ENCODE measurements around the gene C17orf114.
A peak's percentile ranks its signal among the peaks of the same experiment; 100 is the strongest.

C17orf114 gene

DNA sequence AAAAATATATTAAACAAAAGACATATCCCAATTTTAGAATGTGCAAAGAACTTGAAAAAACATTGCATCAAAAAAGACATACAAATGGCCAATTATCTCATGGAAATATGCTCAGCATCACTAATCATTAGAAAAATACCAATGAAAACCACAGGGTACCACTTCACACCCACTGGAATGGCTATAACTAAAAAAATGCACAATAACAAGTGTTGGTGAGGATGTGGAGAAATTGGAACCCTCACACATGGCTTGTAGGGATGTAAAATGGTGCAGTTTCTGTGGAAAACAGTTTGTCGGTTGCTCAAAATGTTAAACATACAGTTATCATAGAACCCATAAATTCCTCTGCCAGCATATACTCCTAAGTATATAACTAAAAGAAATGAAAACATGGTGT, 7.0 kb downstream of the C17orf114 start:
- H3K4me3 ChIP-seq (ENCODE audit: low read depth, low read length) = no peak overlapping the region
- no peaks in the 10 kb centered on the region for H3K9me3 ChIP-seq (ENCODE audit: control insufficient read depth, insufficient read depth, low read length)
- peaks cover 21% of the 10 kb centered on the region for H3K36me3 ChIP-seq (ENCODE audit: control insufficient read depth, insufficient read depth, low read length)
- peaks cover 4% of the 10 kb centered on the region for H3K4me1 ChIP-seq (ENCODE audit: control insufficient read depth, insufficient read depth, low read length)
- H3K9ac ChIP-seq (ENCODE audit: low read depth, low read length) = no peak overlapping the region
- peaks cover 7% of the 10 kb centered on the region for H3K27me3 ChIP-seq (ENCODE audit: control insufficient read depth, insufficient read depth, low read length)

GRCh38 chr17:4790705-4791088, 11.4 kb downstream of the C17orf114 start:
- H3K9ac ChIP-seq (ENCODE audit: low read depth, low read length) = no peak overlapping the region
- H3K27me3 ChIP-seq (ENCODE audit: control insufficient read depth, insufficient read depth, low read length) = peaks cover 15% of the 10 kb centered on the region
- H3K4me3 ChIP-seq (ENCODE audit: low read depth, low read length) = peak overlapping the region; percentile 82
- H3K36me3 ChIP-seq (ENCODE audit: control insufficient read depth, insufficient read depth, low read length) = no peaks in the 10 kb centered on the region
- H3K9me3 ChIP-seq (ENCODE audit: control insufficient read depth, insufficient read depth, low read length) = no peaks in the 10 kb centered on the region
- H3K4me1 ChIP-seq (ENCODE audit: control insufficient read depth, insufficient read depth, low read length) = peaks cover 8% of the 10 kb centered on the region

GRCh38 chr17:4789951-4790704, 12.0 kb downstream of the C17orf114 start:
- peaks cover 8% of the 10 kb centered on the region for H3K4me1 ChIP-seq (ENCODE audit: control insufficient read depth, insufficient read depth, low read length)
- no peaks in the 10 kb centered on the region for H3K9me3 ChIP-seq (ENCODE audit: control insufficient read depth, insufficient read depth, low read length)
- no peaks in the 10 kb centered on the region for H3K36me3 ChIP-seq (ENCODE audit: control insufficient read depth, insufficient read depth, low read length)
- H3K27me3 ChIP-seq (ENCODE audit: control insufficient read depth, insufficient read depth, low read length) = peaks cover 15% of the 10 kb centered on the region
- H3K4me3 ChIP-seq (ENCODE audit: low read depth, low read length) = peak overlapping the region; percentile 82
- peak overlapping the region; percentile 54 for H3K9ac ChIP-seq (ENCODE audit: low read depth, low read length)

- Histone ChIP-seq H3K4me3 (ENCODE audit: low read depth, low read length) (peak overlapping the region; percentile 82), H3K36me3 (ENCODE audit: control insufficient read depth, insufficient read depth, low read length) (no peaks in the 10 kb centered on the region), H3K9ac (ENCODE audit: low read depth, low read length) (peak overlapping the region; percentile 70), H3K9me3 (ENCODE audit: control insufficient read depth, insufficient read depth, low read length) (no peaks in the 10 kb centered on the region), H3K4me1 (ENCODE audit: control insufficient read depth, insufficient read depth, low read length) (peaks cover 8% of the 10 kb centered on the region), H3K27me3 (ENCODE audit: control insufficient read depth, insufficient read depth, low read length) (peaks cover 15% of the 10 kb centered on the region)
These were observed 12.5 kb downstream of the C17orf114 start for GRCh38 chr17:4789701-4789950.

GRCh38 chr17:4788807-4789700, 13.1 kb downstream of the C17orf114 start, which contains the start of gene GLTPD2:
Gene GLTPD2 (plus strand): TSS chr17:4788964. CDS start chr17:4789012, 48 bp downstream.
- Histone ChIP-seq H3K36me3 (ENCODE audit: control insufficient read depth, insufficient read depth, low read length) (no peaks in the 10 kb centered on the region), H3K27me3 (ENCODE audit: control insufficient read depth, insufficient read depth, low read length) (peaks cover 15% of the 10 kb centered on the region), H3K4me3 (ENCODE audit: low read depth, low read length) (peak within 1 kb of the TSS; percentile 82), H3K9me3 (ENCODE audit: control insufficient read depth, insufficient read depth, low read length) (no peaks in the 10 kb centered on the region), H3K9ac (ENCODE audit: low read depth, low read length) (peak within 1 kb of the TSS; percentile 70), H3K4me1 (ENCODE audit: control insufficient read depth, insufficient read depth, low read length) (peaks cover 8% of the 10 kb centered on the region)

- peaks cover 15% of the 10 kb centered on the region for H3K27me3 ChIP-seq (ENCODE audit: control insufficient read depth, insufficient read depth, low read length)
- no peak overlapping the region for H3K9ac ChIP-seq (ENCODE audit: low read depth, low read length)
- H3K9me3 ChIP-seq (ENCODE audit: control insufficient read depth, insufficient read depth, low read length) = no peaks in the 10 kb centered on the region
- H3K4me3 ChIP-seq (ENCODE audit: low read depth, low read length) = peak overlapping the region; percentile 82
- no peaks in the 10 kb centered on the region for H3K36me3 ChIP-seq (ENCODE audit: control insufficient read depth, insufficient read depth, low read length)
- H3K4me1 ChIP-seq (ENCODE audit: control insufficient read depth, insufficient read depth, low read length) = peaks cover 8% of the 10 kb centered on the region
These were observed 13.8 kb downstream of the C17orf114 start for GRCh38 chr17:4788159-4788806.

GRCh38 chr17:4786516-4786915, 15.6 kb downstream of the C17orf114 start:
- Histone ChIP-seq H3K4me1 (ENCODE audit: control insufficient read depth, insufficient read depth, low read length) (peaks cover 8% of the 10 kb centered on the region), H3K27me3 (ENCODE audit: control insufficient read depth, insufficient read depth, low read length) (peaks cover 23% of the 10 kb centered on the region), H3K9ac (ENCODE audit: low read depth, low read length) (no peak overlapping the region), H3K4me3 (ENCODE audit: low read depth, low read length) (no peak overlapping the region), H3K36me3 (ENCODE audit: control insufficient read depth, insufficient read depth, low read length) (no peaks in the 10 kb centered on the region), H3K9me3 (ENCODE audit: control insufficient read depth, insufficient read depth, low read length) (no peaks in the 10 kb centered on the region)

GRCh38 chr17:4786106-4786511, 16.0 kb downstream of the C17orf114 start, which contains the start of gene VMO1:
Gene VMO1 (minus strand): TSS chr17:4786364. CDS start chr17:4786352, 12 bp downstream.
- no peaks in the 10 kb centered on the region for H3K9me3 ChIP-seq (ENCODE audit: control insufficient read depth, insufficient read depth, low read length)
- H3K36me3 ChIP-seq (ENCODE audit: control insufficient read depth, insufficient read depth, low read length) = no peaks in the 10 kb centered on the region
- peaks cover 8% of the 10 kb centered on the region for H3K4me1 ChIP-seq (ENCODE audit: control insufficient read depth, insufficient read depth, low read length)
- H3K27me3 ChIP-seq (ENCODE audit: control insufficient read depth, insufficient read depth, low read length) = peaks cover 20% of the 10 kb centered on the region
- no peak within 1 kb of the TSS for H3K9ac ChIP-seq (ENCODE audit: low read depth, low read length)
- H3K4me3 ChIP-seq (ENCODE audit: low read depth, low read length) = no peak within 1 kb of the TSS

DNA sequence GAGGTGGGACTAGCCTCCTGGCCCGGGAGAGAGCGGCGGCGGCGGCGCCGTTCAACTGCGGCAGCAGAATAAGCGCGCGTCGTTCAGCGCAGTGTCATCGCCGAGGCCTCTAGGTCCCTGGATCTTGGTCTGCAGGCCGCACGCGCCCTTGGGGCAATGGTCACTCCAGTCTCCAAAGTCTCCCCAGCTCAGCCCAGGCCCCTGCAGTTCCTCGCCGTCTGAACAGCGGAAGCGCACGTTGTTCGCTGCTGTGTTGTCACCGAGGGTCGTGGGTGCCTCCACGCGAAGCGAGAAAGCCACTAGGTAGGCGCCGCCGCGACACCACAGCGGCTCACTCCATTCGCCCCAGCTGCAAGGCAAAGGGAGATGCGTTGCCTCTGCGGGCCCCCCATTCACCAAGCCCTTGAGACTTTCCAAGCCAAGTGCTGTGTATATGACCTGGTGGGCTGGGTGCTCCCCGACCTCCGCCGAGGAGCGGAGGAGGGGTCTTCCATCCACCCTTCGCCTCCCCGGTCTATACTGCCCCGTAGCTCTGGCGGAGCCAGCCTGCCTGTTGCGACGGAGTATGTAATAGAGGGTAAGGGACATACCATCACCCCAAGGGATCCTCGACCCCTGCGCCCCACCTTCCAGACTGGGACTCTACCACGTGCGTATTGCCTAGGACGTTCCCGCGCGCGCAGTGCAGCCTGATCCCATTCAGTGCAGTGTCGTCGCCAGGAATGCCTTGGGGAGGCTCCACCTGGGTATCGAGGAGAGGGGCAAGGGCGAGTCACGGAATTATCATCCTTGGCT, 16.6 kb downstream of the C17orf114 start:
- no peak overlapping the region for H3K9ac ChIP-seq (ENCODE audit: low read depth, low read length)

DNA sequence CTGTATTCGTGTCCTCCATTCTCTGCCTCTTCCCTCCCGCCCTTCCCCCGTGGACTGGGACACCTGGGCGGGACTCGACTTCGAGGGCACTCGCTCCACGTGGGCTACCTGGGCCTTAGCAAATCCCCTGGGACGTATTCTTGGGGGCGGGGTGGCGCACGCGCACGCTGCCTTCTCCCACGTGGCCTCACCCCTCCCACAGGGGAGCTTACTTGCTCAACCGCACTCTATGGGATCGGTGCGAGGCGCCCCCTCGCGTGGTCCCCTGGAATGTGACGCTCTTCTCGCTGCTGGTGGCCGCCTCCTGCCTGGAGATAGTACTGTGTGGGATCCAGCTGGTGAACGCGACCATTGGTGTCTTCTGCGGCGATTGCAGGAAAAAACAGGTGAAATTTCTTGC, 19.5 kb downstream of the C17orf114 start:
- no peak overlapping the region for H3K9ac ChIP-seq (ENCODE audit: low read depth, low read length)
- no peaks in the 10 kb centered on the region for H3K9me3 ChIP-seq (ENCODE audit: control insufficient read depth, insufficient read depth, low read length)
- no peaks in the 10 kb centered on the region for H3K36me3 ChIP-seq (ENCODE audit: control insufficient read depth, insufficient read depth, low read length)
- H3K4me3 ChIP-seq (ENCODE audit: low read depth, low read length) = no peak overlapping the region
- peaks cover 7% of the 10 kb centered on the region for H3K27me3 ChIP-seq (ENCODE audit: control insufficient read depth, insufficient read depth, low read length)
- H3K4me1 ChIP-seq (ENCODE audit: control insufficient read depth, insufficient read depth, low read length) = no peaks in the 10 kb centered on the region

More for the DNA sequence above, 16.6 kb downstream of the C17orf114 start:
- Histone ChIP-seq H3K27me3 (ENCODE audit: control insufficient read depth, insufficient read depth, low read length) (peaks cover 16% of the 10 kb centered on the region), H3K36me3 (ENCODE audit: control insufficient read depth, insufficient read depth, low read length) (no peaks in the 10 kb centered on the region), H3K4me1 (ENCODE audit: control insufficient read depth, insufficient read depth, low read length) (peaks cover 6% of the 10 kb centered on the region), H3K9me3 (ENCODE audit: control insufficient read depth, insufficient read depth, low read length) (no peaks in the 10 kb centered on the region), H3K4me3 (ENCODE audit: low read depth, low read length) (no peak overlapping the region)

DNA sequence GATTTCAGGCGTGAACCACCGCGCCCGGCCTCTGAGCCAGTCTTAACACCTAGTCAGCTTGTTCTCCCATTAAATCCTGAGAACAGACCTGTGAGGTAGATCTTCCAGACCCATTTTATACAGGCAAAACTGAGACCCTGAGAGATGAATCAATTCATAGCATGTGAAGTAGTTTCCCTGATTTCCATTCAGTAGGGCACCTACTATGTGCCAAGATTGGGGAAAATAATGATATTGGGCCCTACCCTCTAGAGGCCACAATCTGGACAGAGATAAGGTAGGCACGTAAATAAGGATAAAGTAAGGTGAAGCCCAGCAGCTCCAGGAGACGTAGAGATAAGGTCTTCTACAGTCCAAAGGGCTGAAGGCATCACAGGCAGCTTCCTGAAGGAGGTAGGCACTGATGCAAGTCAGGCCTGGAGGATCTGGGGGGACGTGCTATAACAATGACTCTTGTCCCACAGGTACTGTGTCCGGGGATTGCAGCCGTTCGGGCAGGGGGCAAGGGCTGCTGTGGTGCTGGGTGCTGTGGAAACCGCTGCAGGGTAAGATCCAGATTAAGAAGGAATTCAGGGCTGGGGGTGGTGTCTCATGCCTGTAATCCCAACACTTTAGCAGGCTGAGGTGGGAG, 21.7 kb downstream of the C17orf114 start:
- H3K9ac ChIP-seq (ENCODE audit: low read depth, low read length) = no peak overlapping the region

More for the DNA sequence above, 21.7 kb downstream of the C17orf114 start:
- Histone ChIP-seq H3K4me3 (ENCODE audit: low read depth, low read length) (no peak overlapping the region), H3K9me3 (ENCODE audit: control insufficient read depth, insufficient read depth, low read length) (no peaks in the 10 kb centered on the region), H3K27me3 (ENCODE audit: control insufficient read depth, insufficient read depth, low read length) (peaks cover 7% of the 10 kb centered on the region), H3K4me1 (ENCODE audit: control insufficient read depth, insufficient read depth, low read length) (no peaks in the 10 kb centered on the region), H3K36me3 (ENCODE audit: control insufficient read depth, insufficient read depth, low read length) (no peaks in the 10 kb centered on the region)
